ENCODE measurements around the gene TMCO4. TPM values are rescaled to one million over a fixed set of nuclear protein-coding genes. Genes with fewer than 3 reads are reported as not detected.

The TMCO4 gene
- total RNA-seq, 1 donor from 2014 or later: 28.7 TPM

DNA sequence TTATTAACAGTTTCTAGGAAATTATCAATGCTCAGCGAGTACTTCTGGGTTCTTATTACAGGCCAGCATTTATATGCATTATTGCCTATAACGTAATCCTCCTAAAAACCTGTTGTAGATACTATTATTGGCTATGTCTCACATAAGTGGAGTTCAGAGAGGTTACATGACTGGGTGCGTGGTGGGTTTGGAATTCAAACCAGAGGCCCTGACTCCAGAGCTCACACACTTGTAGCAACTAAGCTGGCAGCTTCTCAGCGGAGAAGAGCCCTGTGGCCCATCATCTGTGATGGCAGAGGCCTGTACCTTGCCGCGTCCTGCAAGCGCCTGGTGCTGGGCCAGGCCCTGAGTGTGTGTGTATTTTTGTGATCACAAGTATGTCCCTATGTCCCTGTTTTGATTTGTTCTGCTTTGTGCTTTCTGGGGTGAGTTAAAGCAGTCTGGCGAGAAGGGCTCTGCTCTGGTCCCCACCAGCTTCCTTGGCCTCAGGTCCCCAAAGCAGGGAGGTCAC is 68.3 kb downstream of the TMCO4 start:
- no peak for DNase-seq (ENCODE audit: extremely low spot score in 2 of 2)
- Histone ChIP-seq H3K36me3 (peaks cover 0 to 16% of the 10 kb centered on the region in 2 donors), H3K27ac (no peak overlapping the region), H3K4me3 (no peak overlapping the region), H3K4me1 (peaks cover 12% of the 10 kb centered on the region), H3K27me3 (no peaks in the 10 kb centered on the region), H3K9me3 (no peaks in the 10 kb centered on the region)
- intact Hi-C loops (cut with DNase I): no loop called here
- TF ChIP-seq POLR2AphosphoS5 (IDR thresholded peaks at IDR 0.05; ENCODE audit: insufficient read depth in 1 of 2, low read depth in 1 of 2) (no peak), POLR2A (IDR thresholded peaks at IDR 0.05) (no peak)
- TF ChIP-seq, protein P1, sequence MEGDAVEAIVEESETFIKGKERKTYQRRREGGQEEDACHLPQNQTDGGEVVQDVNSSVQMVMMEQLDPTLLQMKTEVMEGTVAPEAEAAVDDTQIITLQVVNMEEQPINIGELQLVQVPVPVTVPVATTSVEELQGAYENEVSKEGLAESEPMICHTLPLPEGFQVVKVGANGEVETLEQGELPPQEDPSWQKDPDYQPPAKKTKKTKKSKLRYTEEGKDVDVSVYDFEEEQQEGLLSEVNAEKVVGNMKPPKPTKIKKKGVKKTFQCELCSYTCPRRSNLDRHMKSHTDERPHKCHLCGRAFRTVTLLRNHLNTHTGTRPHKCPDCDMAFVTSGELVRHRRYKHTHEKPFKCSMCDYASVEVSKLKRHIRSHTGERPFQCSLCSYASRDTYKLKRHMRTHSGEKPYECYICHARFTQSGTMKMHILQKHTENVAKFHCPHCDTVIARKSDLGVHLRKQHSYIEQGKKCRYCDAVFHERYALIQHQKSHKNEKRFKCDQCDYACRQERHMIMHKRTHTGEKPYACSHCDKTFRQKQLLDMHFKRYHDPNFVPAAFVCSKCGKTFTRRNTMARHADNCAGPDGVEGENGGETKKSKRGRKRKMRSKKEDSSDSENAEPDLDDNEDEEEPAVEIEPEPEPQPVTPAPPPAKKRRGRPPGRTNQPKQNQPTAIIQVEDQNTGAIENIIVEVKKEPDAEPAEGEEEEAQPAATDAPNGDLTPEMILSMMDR (IDR thresholded peaks at IDR 0.05): no peak

DNA sequence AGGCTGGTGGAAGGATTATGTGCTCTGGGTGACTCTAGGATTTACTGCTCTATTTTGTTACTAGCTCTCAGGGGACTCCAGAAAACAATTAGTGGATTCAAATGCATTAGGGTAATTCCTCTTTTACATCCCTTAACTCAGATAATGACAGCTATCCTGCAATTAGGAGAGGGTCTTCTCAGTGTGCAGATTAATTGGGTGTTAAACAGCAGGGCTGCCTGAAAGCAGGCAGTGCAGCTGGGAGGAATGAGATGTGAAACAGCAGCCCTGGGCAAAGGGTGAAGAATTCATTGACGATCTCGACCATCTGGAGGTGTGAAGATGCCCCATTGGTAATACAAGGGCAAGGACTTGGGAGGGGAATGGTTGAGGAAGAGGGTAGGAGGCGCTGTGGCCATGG is 68.9 kb downstream of the TMCO4 start:
- no peak for DNase-seq (ENCODE audit: extremely low spot score in 2 of 2)
- intact Hi-C loops (cut with DNase I): no loop called here
- Histone ChIP-seq H3K4me3 (no peak overlapping the region), H3K36me3 (peaks cover 0 to 16% of the 10 kb centered on the region in 2 donors), H3K27me3 (no peaks in the 10 kb centered on the region), H3K27ac (no peak overlapping the region), H3K9me3 (no peaks in the 10 kb centered on the region), H3K4me1 (peaks cover 9% of the 10 kb centered on the region)
- TF ChIP-seq, protein P1 (IDR thresholded peaks at IDR 0.05): no peak
- TF ChIP-seq POLR2AphosphoS5 (IDR thresholded peaks at IDR 0.05; ENCODE audit: insufficient read depth in 1 of 2, low read depth in 1 of 2) (no peak), POLR2A (IDR thresholded peaks at IDR 0.05) (no peak)

DNA sequence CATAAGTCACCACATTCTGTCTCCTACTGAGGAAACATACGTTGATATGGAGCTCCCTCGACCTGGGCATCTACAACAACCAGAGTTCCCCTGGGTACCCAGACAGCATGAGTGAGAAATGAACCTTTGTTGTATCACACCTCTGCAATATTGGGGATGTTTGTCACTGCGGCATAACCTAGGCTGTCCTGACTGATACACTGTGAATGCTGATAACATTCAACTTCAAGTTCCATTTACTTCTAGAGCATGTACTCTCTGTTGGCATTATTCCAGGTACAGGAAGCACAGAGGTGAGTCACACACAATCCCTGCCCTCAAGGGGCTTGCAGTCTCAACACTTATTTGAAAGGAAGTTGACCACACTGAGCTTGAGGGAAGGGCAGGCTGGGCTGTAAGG is 69.5 kb downstream of the TMCO4 start:
- no peak for DNase-seq (ENCODE audit: extremely low spot score in 2 of 2)
- Histone ChIP-seq H3K36me3 (peaks cover 0 to 16% of the 10 kb centered on the region in 2 donors), H3K9me3 (no peaks in the 10 kb centered on the region), H3K4me3 (no peak overlapping the region), H3K27ac (no peak overlapping the region), H3K27me3 (no peaks in the 10 kb centered on the region), H3K4me1 (peaks cover 3% of the 10 kb centered on the region)
- intact Hi-C loops (cut with DNase I): no loop called here
- TF ChIP-seq POLR2AphosphoS5 (IDR thresholded peaks at IDR 0.05; ENCODE audit: insufficient read depth in 1 of 2, low read depth in 1 of 2): no peak
- TF ChIP-seq, protein P1 (IDR thresholded peaks at IDR 0.05): no peak
- no peak for TF ChIP-seq POLR2A (IDR thresholded peaks at IDR 0.05)

DNA sequence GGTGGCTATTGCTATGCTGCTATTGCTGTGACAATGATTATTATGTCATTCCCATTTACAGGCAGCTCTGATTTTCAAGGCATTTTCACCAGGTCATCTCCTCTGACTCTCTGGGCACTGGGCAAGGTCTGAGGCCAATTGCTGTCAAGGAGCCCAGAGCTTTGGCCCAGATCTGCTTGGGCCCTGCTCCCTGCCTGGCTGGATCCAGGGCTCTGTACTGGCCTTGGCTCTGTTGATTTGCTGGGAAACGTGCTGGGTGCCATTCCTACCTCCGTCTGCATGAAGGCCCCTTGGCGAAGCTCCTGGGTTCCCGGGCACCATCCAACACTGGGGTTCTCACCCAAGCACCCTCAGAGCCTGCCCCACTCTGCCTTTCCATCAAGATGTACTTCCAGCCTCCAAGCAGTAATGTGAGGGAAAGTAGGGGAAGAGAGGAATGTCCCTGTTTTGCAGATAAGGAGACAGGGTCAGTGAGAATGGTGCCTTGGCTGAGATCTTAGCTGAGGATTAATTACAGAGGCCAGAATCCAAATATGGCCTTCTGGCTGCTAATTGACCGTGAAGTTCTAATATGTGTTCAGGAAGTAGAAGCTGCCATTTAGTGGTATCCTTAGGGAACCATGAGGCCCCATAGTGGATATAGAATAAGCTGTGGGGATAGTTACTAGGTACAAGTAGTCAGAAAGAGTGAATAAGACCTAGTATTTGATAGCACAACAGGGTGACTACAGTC is 71.1 kb downstream of the TMCO4 start:
- Histone ChIP-seq H3K27ac (no peak overlapping the region), H3K4me3 (no peak overlapping the region), H3K36me3 (peaks cover 0 to 13% of the 10 kb centered on the region in 2 donors), H3K27me3 (no peaks in the 10 kb centered on the region), H3K9me3 (no peaks in the 10 kb centered on the region), H3K4me1 (no peaks in the 10 kb centered on the region)
- TF ChIP-seq POLR2A (IDR thresholded peaks at IDR 0.05) (no peak), POLR2AphosphoS5 (IDR thresholded peaks at IDR 0.05; ENCODE audit: insufficient read depth in 1 of 2, low read depth in 1 of 2) (no peak)
- TF ChIP-seq, protein P1 (IDR thresholded peaks at IDR 0.05): no peak
- DNase-seq (ENCODE audit: extremely low spot score in 2 of 2): no peak
- intact Hi-C loops (cut with DNase I): no loop called here

GRCh38 chr1:19725606-19726005 is 74.1 kb downstream of the TMCO4 start:
- no peak for DNase-seq (ENCODE audit: extremely low spot score in 2 of 2)
- H3K27me3 ChIP-seq: no peaks in the 10 kb centered on the region
- no peaks in the 10 kb centered on the region for H3K9me3 ChIP-seq
- no peak overlapping the region for H3K4me3 ChIP-seq
- H3K36me3 ChIP-seq: peaks cover 0 to 8% of the 10 kb centered on the region in 2 donors
- no peaks in the 10 kb centered on the region for H3K4me1 ChIP-seq
- TF ChIP-seq, protein P1 (IDR thresholded peaks at IDR 0.05): no peak
- no peak for TF ChIP-seq POLR2A (IDR thresholded peaks at IDR 0.05)
- no peak for TF ChIP-seq POLR2AphosphoS5 (IDR thresholded peaks at IDR 0.05; ENCODE audit: insufficient read depth in 1 of 2, low read depth in 1 of 2)
- no peak overlapping the region for H3K27ac ChIP-seq
- intact Hi-C loops (cut with DNase I): no loop called here
